ENCODE data around the gene ZNF429.

The ZNF429 gene

GRCh38 chr19:21604351-21604926, 99.0 kb downstream of the ZNF429 start:
- Histone ChIP-seq H3K4me3 (replicated peaks; ENCODE audit: low read depth, low read length) (peak overlapping the region; percentile 34), H3K27me3 (replicated peaks; ENCODE audit: control insufficient read depth, insufficient read depth, low read length) (no peaks in the 10 kb centered on the region), H3K36me3 (ENCODE audit: control insufficient read depth, insufficient read depth, low read length) (no peaks in the 10 kb centered on the region)
- no peak for DNase-seq (ENCODE audit: extremely low read depth, insufficient read length)
- no peak for TF ChIP-seq CTCF (IDR thresholded peaks at IDR 0.05; ENCODE audit: insufficient read depth, low read length, poor library complexity, severe bottlenecking)

Measured in GM06990 (cell line).